PFSK-1 (cell line): ENCODE results near the gene NINJ2.

Source experiments
- POLR2AphosphoS5 ChIP-seq: IDR thresholded peaks from 2 replicates; pipeline ENCODE4 v1.6.1; 2012; ENCODE audit warnings: low read depth, mild to moderate bottlenecking, control low read depth, low read length, moderate library complexity
- SIN3A ChIP-seq: IDR thresholded peaks from 2 replicates; pipeline ENCODE4 v1.6.1; 2012; ENCODE audit warnings: mild to moderate bottlenecking, low read length, moderate library complexity, borderline replicate concordance; ENCODE audit not compliant: insufficient read depth

DNA sequence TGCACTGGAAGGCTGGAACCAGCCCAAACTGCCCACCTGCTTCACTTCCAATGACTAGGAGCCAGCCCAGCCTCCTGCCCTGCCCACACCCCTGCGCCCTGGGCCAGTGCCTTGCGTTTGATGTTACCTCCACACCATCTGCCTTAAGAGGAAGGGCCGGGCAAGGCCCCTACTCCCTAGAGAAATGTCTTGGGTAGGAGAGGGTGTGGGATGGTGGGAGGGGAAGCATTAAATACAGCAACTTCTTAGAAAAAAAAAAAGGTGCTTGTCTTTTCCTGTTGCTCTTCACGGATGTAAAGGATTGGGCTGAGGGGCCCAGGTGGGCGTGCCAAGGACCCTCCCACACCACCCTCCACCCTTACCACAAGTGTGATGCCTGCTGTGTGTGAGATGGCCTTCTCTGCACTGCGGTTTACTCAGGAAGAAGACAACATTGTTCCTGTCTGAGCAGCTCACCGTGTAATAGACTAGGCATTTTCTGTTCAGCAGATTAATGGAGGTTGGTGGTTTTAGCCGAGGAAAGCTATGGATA lies 99.9 kb downstream of the NINJ2 start:
- TF ChIP-seq SIN3A: no peak
- TF ChIP-seq POLR2AphosphoS5: no peak
